ENCODE data around the gene RCCD1.

DNA sequence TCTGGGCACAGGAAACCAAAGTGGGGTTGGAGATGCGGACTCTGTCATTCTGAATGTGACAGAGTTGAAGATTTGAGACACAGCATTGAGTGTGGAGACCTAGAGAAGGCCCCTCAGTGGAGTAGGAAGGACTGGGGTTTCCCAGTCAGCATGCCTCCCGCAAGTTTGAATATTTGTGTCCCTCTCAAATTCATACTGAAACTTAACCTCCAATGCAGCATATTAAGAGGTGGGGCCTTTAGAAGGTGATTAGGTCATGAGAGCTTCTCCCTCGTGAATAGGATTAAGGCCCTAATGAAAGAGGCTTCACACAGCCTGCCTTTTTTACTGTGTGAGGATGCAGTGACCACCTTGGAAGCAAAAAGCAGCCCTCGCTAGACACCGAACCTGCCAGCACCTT lies 30.3 kb upstream of the RCCD1 start:
- TF ChIP-seq, protein P1, sequence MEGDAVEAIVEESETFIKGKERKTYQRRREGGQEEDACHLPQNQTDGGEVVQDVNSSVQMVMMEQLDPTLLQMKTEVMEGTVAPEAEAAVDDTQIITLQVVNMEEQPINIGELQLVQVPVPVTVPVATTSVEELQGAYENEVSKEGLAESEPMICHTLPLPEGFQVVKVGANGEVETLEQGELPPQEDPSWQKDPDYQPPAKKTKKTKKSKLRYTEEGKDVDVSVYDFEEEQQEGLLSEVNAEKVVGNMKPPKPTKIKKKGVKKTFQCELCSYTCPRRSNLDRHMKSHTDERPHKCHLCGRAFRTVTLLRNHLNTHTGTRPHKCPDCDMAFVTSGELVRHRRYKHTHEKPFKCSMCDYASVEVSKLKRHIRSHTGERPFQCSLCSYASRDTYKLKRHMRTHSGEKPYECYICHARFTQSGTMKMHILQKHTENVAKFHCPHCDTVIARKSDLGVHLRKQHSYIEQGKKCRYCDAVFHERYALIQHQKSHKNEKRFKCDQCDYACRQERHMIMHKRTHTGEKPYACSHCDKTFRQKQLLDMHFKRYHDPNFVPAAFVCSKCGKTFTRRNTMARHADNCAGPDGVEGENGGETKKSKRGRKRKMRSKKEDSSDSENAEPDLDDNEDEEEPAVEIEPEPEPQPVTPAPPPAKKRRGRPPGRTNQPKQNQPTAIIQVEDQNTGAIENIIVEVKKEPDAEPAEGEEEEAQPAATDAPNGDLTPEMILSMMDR (IDR thresholded peaks at IDR 0.05; ENCODE audit: extremely low read depth in 1 of 2, insufficient read depth in 1 of 2, low read depth in 1 of 2, low read length in 2 of 2): no peak
- TF ChIP-seq, protein P2, sequence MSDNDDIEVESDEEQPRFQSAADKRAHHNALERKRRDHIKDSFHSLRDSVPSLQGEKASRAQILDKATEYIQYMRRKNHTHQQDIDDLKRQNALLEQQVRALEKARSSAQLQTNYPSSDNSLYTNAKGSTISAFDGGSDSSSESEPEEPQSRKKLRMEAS (IDR thresholded peaks at IDR 0.05; ENCODE audit: insufficient read depth, insufficient read length): no peak
